Stimulated activated CD4-positive, alpha-beta T cell treated with anti-CD3 and anti-CD28 coated beads, Interleukin-12 subunit alpha, Interleukin-12 subunit beta, amount 100 ng/mL, for 48 hours (primary cell): ENCODE data around the gene CCSER2.
"Not testable (repeated sequence)": the region's sequence is repeated elsewhere in the genome, so short reads cannot be mapped to it uniquely, and the experiment has no call there.

Source experiments
- DNase-seq, 3 donors: peaks; one replicate each; pipeline ENCODE4 v3.0.0-alpha.2; 2020; ENCODE audit warnings: low read depth in 2 of 3, low spot score in 1 of 3

The CCSER2 gene

GRCh38 chr10:84432891-84433290 lies 104.5 kb downstream of the CCSER2 start:
- DNase-seq, result no peak

DNA sequence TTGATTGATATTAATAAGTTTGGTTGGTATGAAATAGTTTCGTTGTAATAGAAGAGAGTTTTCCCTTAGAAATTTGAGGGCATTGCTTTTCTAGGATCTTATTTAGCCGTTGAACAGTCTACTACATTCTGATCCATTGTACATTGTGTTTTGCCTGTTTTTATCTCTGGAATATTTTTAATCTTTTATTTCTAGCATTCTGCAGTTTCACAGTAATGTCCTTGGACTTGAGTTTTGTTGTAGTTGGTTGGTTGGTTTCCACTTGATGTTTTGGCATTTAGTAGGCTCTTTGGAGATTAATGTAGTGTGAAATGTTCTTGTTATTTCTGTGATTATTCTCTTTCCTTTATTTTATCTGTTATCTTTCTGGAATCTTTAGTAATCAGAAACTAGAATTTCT lies 112.4 kb downstream of the CCSER2 start:
- no peak for DNase-seq

- no peak for DNase-seq
Observed at GRCh38 chr10:84447701-84448400, 119.5 kb downstream of the CCSER2 start.

DNA sequence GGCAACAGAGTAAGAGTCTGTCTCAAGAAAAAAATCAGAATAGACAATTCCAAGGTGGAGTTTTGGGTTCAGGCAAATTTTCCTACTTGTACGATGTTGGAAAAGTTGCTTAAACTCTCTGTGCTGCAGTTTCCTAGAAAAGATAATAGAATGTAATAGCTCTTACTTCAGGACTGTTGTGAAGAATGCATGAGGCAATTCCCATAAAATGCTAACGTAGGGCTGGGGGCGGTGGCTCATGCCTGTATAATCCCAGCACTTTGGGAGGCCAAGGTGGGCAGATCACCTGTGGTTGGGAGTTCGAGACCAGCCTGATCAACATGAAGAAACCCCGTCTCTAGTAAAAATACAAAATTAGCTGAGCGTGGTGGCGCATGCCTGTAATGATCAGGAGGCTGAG lies 121.0 kb downstream of the CCSER2 start:
- not testable (repeated sequence) for DNase-seq

- DNase-seq, result no peak
Observed at GRCh38 chr10:84452003-84452402, 123.6 kb downstream of the CCSER2 start.

- no peak for DNase-seq
Observed at GRCh38 chr10:84453303-84453702, 124.9 kb downstream of the CCSER2 start.

DNA sequence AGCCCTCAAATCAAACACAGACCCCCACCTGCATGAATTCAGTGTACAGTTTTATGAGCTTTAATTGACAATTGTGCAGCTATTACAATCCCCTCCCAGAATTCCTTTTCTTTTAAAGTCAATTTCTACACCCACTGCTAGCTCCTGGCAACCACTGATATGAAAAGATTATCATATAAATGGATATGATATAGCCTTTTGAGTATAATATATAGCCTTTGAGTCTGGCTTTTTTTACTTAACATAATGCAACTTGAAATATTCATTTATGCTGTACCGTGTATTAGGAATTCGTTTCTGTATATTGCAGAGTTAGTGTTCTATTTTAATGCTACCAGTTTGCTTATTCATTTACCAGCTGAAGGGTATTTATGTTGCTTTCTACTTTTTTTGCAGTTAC lies 127.7 kb downstream of the CCSER2 start:
- no peak for DNase-seq

DNA sequence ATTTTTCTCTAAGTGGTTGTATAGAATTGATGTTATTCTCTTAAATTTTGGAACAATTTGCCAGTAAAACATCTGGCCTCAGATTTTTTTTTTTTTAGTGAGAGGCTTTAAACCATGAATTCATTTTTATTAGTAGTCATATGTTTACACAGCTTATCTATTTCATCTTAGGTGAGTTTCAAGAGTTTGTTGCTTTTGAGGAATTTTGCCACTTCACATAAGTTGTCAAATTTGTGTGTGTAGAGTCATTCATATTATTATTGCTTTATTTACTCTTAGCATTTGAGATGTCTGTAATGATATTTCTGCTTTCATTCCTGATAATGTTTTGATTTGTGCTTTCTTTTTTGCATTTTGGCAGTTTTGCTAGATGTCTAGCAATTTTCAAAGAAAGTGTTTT lies 132.1 kb downstream of the CCSER2 start:
- no peak for DNase-seq

DNA sequence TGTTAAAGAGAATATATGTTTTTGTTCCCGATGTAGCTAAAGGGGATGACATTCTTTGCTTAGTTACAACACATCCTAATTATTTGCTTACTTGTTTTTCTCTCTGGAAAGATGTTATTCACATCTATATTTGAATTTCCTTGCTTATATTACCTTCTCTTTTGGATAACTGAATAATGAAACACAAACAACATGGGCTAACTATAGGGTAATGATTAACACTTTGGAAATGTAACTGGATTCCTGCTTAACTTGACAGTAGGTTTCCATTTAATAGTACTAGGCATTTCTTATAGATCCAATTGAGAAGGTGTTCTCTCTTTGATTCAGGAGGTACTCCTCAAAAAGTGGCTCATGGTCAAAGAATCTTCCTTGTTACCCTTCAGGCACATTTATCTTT lies 141.1 kb downstream of the CCSER2 start:
- no peak for DNase-seq

- no peak for DNase-seq
Observed at GRCh38 chr10:84473136-84473535, 144.7 kb downstream of the CCSER2 start.

DNA sequence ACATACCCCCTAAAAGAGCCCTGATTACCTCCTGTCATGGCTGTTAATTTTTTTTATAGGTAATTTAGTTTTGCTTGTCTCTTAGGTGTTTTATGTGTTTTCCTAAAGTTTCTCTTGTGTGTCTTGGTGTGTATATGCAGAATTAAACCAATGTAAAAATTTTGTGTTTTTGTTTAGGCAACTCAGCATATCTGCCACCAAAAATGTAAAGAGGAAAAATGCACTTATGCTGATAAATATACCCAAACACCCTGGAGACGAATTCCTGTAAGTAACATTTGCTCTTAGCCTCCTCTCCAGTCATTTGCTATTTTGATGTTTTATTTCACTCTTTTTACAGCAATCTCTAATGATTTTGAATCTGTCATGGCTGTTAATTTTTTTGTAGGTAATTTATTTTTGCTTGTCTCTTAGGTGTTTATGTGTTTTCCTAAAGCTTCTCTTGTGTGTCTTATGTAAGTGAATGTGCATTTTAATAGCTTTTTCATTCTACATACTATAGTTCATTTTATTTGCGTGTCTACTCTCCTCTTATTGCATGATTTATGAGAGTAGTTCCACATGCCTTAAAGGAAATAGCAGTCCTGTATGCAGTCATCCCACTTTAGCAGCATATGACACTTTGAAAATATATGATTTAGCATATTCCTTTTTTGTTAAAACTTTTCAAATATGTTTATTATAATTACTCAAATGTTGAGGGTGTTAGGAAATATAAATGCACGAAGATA lies 149.2 kb downstream of the CCSER2 start:
- DNase-seq, result no peak

DNA sequence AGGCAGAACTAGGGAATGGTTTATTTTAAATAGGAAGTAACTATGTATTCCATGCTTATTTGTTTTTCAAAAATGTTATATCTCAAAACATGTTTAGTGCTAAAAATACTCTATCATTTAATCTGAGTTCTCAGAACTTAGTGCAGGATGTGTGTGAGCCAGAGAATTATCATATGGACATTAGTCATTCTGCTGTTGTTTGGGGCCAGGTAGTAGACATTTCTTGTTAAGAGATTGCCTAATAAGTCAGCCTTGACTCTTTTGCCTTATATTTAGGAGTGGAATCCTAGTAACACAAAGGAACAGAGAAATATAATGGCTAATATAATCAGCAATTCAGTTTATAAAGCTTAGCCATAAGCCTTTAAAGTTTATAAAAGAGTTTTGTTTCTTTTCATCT lies 149.8 kb downstream of the CCSER2 start:
- no peak for DNase-seq

DNA sequence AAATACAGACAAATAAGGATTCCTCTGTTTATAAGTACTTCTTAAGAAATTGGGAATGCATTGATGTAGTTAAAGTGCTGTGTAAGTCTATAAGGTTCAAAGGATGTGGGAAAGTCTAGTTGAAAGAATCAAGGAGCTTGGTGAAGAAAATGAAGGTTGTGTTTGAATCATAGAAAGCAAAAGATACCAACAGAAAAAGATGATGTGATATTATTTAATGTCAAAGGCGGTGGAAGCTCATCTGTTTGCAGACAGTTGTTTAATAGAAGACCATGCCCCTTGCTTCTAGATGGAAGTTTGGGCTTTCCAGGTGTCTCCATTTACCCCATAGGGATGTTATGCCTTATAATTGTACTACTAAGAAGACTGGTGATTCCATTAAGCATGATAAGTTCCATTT lies 150.3 kb downstream of the CCSER2 start:
- no peak for DNase-seq

GRCh38 chr10:84484541-84484940 lies 156.2 kb downstream of the CCSER2 start:
- DNase-seq, result no peak

- DNase-seq, result no peak
Observed at GRCh38 chr10:84493361-84493760, 165.0 kb downstream of the CCSER2 start.

GRCh38 chr10:84493951-84494848 lies 165.8 kb downstream of the CCSER2 start:
- DNase-seq, result no peak

DNA sequence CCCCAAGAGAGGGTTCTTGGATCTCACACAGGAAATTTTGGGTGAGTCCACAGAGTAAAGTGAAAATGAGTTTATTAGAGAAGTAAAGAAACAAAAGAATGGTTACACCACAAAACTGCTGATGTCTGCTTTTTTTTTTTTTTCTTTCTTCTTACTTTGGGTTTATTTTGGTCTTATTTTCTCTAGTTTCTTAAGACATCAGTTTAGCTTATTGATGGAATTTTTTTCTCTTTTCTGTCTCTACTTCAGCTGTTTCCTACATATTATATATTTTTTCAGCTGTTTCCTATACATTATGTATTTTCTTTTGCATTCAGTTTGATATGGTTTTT lies 166.4 kb downstream of the CCSER2 start:
- DNase-seq, result no peak

- DNase-seq, result no peak
Observed at GRCh38 chr10:84497978-84498377, 169.6 kb downstream of the CCSER2 start.

GRCh38 chr10:84499039-84499438 lies 170.7 kb downstream of the CCSER2 start:
- not testable (repeated sequence) for DNase-seq

DNA sequence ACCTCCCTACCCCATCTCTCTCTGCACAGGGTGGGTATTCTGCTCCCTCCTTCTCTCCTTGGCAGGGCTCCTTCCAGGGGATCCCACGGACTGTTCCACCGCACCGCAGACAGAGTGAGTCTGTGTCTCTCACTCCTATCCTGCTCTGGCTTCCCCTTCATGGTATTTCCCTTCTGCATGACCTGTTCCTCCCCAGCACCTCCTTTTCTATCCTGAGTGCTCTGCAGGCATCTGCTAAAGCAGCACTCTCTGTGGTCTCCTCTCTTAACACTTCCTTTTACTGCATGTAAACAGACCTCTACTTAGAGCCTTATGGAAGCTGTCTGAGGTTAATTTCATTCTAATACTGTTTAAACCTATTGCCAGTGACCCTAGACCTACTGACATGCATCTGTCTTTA lies 171.5 kb downstream of the CCSER2 start:
- DNase-seq, result no peak

DNA sequence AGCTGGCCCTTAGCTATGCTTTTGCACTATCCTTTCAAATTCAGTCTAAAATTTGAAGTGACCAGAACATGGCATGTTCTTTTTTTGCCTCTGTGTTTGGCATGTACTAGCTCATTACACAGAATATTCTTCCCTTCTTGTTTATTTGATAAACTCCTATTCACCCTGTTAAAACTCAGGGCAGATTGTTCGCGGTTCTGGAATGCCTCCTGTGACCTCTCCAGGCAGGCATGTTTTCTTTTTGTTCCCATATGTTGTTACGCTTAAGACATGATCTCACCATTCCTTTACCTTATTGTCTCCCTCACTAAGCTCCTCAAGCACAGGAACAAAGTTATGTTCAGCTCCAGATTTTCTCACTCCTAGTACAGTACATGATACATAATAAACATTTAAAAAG lies 181.7 kb downstream of the CCSER2 start:
- no peak for DNase-seq

DNA sequence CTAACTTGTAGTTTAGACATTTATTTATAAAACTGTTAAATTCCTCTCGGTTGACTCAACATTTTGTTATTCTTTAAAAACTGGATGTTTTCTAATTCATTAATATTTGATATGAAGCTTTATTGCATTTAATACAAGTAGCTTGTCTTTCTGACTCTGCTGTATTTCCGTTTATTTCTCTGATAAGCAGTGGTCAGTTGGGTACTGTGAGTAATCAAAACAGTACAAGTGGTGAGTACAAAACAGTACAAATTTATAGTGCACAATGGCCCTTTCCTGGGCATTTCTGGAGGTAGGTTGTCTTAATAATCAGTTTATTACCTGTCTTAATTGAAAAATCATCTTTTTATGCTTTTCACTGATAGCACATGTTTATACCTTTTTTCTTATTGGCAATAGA lies 182.7 kb downstream of the CCSER2 start:
- DNase-seq, result no peak
